GM03348 (cell line): ENCODE measurements around the gene CDIPT.
"Not testable (repeated sequence)": the region's sequence is repeated elsewhere in the genome, so short reads cannot be mapped to it uniquely, and the experiment has no call there.

ENCODE experiments used
- DNase-seq: peaks from one replicate; pipeline ENCODE4 v3.0.0; 2012; ENCODE audit warnings: low spot score

Gene CDIPT

GRCh38 chr16:29862884-29863668 is at the start of gene CDIPT:
TSS of gene CDIPT (minus strand) at chr16:29863226. CDS start at chr16:29862857, 369 bp downstream.
- peak; percentile 97 for DNase-seq

- DNase-seq: no peak
Observed at GRCh38 chr16:29912087-29912486, 49.1 kb upstream of the CDIPT start.

- no peak for DNase-seq
Observed at GRCh38 chr16:29911676-29912010, 48.6 kb upstream of the CDIPT start.

GRCh38 chr16:29910819-29911675 is 48.0 kb upstream of the CDIPT start:
- DNase-seq: no peak

- DNase-seq: not testable (repeated sequence)
Observed at GRCh38 chr16:29909851-29910250, 46.8 kb upstream of the CDIPT start.

GRCh38 chr16:29909391-29909790 is 46.4 kb upstream of the CDIPT start:
- no peak for DNase-seq

GRCh38 chr16:29908719-29909220 is 45.7 kb upstream of the CDIPT start:
- DNase-seq: no peak

GRCh38 chr16:29907973-29908372 is 44.9 kb upstream of the CDIPT start:
- DNase-seq: no peak

- DNase-seq: no peak
Observed at GRCh38 chr16:29906520-29907244, 43.7 kb upstream of the CDIPT start.

GRCh38 chr16:29905668-29906067 is 42.6 kb upstream of the CDIPT start:
- no peak for DNase-seq

- DNase-seq: no peak
Observed at GRCh38 chr16:29904947-29905346, 41.9 kb upstream of the CDIPT start.

GRCh38 chr16:29903590-29903989 is 40.6 kb upstream of the CDIPT start:
- DNase-seq: no peak

GRCh38 chr16:29901607-29901945 is 38.5 kb upstream of the CDIPT start:
- DNase-seq: no peak

GRCh38 chr16:29900888-29901606 is 38.0 kb upstream of the CDIPT start:
- DNase-seq: no peak

GRCh38 chr16:29900102-29900887 is 37.3 kb upstream of the CDIPT start, which contains the start of gene ASPHD1:
TSS of gene ASPHD1 (plus strand) at chr16:29900488. CDS start at chr16:29900972, 484 bp downstream.
- DNase-seq: peak; percentile 95

- peak; percentile 77 for DNase-seq
Observed at GRCh38 chr16:29899516-29900101, 36.6 kb upstream of the CDIPT start, which contains the start of gene SEZ6L2. TSS of gene SEZ6L2 (minus strand) at chr16:29899550. CDS start at chr16:29899019, 531 bp downstream.

GRCh38 chr16:29898804-29899515 is 35.9 kb upstream of the CDIPT start:
- peak; percentile 38 for DNase-seq

- DNase-seq: no peak
Observed at GRCh38 chr16:29898135-29898803, 35.2 kb upstream of the CDIPT start.

- DNase-seq: no peak
Observed at GRCh38 chr16:29897333-29897732, 34.3 kb upstream of the CDIPT start.
